Activated CD4-positive, alpha-beta T cell treated with anti-CD3 and anti-CD28 coated beads, Interleukin-2, amount 10 ng/mL, durations not matched to agents 24 days and 14 days (primary cell): ENCODE data around the gene DDOST. TPM values are rescaled to one million over a fixed set of nuclear protein-coding genes. Genes with fewer than 3 reads are reported as not detected.

Experiments
- DNase-seq: peaks from one replicate; pipeline ENCODE4 v3.0.0; 2022
- H3K27ac Mint-ChIP-seq: one replicate; pipeline ENCODE4 v1.8.0; 2022; ENCODE audit warnings: mild to moderate bottlenecking, mixed read lengths
- H3K27me3 Mint-ChIP-seq: one replicate; pipeline ENCODE4 v1.8.0; 2022; ENCODE audit warnings: mixed read lengths
- H3K36me3 Mint-ChIP-seq: one replicate; pipeline ENCODE4 v1.8.0; 2022; ENCODE audit warnings: low read depth, mild to moderate bottlenecking, mixed read lengths
- H3K4me1 Mint-ChIP-seq: one replicate; pipeline ENCODE4 v1.8.0; 2021; ENCODE audit warnings: mixed read lengths
- H3K4me3 Mint-ChIP-seq: one replicate; pipeline ENCODE4 v1.8.0; 2022; ENCODE audit warnings: mild to moderate bottlenecking, moderate library complexity, mixed read lengths
- H3K9me3 Mint-ChIP-seq: one replicate; pipeline ENCODE4 v1.8.0; 2021; ENCODE audit warnings: mixed read lengths
- intact Hi-C: fragments of 100-400 bp; cut with micrococcal nuclease; formaldehyde crosslinking; loops from one replicate; pipeline ENCODE4 v1.15.1; 2023
- total RNA-seq: library from RNA; stranded (reverse); gene quantifications from 2 replicates; pipeline ENCODE4 v1.2.3, GENCODE V29; 2022

DDOST gene
- total RNA-seq, 1 donor from 2014 or later: 177 TPM

- H3K9me3 Mint-ChIP-seq: no peaks in the 10 kb centered on the region
- H3K36me3 Mint-ChIP-seq: peaks cover 36% of the 10 kb centered on the region
- no peak for DNase-seq
- peak overlapping the region; percentile 99 for H3K4me3 Mint-ChIP-seq
- peak overlapping the region; percentile 98 for H3K27ac Mint-ChIP-seq
- H3K4me1 Mint-ChIP-seq: peaks cover 39% of the 10 kb centered on the region
- intact Hi-C loops: loop anchor here (1.0 to 2.0 kb wide), 2 partner anchors 27 to 72 kb away; partner anchors contain the start of gene SH2D5
- no peaks in the 10 kb centered on the region for H3K27me3 Mint-ChIP-seq
Measured at GRCh38 chr1:20660847-20661206, 342 bp downstream of the DDOST start.

DNA sequence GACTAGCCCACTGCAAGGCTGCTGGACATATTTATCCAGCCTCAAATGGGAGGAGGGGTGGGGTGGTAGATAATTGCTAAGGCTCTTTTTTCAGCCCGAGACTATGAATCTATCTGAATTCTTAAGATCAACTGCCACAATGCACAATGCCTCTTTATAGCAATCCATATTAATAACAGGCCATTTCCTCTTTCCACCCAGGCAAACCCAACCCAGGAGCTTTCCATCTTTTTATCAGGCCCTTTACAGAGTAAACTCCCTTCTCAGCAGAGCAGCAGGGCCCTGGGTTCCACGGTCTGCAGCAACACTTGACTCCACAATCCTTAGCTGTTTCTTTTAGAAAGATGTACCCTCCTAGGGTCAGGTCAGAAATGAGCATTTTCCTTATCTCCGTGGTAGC lies 806 bp downstream of the DDOST start:
- Mint-ChIP-seq H3K36me3 (peaks cover 40% of the 10 kb centered on the region), H3K4me1 (peaks cover 39% of the 10 kb centered on the region)

DNA sequence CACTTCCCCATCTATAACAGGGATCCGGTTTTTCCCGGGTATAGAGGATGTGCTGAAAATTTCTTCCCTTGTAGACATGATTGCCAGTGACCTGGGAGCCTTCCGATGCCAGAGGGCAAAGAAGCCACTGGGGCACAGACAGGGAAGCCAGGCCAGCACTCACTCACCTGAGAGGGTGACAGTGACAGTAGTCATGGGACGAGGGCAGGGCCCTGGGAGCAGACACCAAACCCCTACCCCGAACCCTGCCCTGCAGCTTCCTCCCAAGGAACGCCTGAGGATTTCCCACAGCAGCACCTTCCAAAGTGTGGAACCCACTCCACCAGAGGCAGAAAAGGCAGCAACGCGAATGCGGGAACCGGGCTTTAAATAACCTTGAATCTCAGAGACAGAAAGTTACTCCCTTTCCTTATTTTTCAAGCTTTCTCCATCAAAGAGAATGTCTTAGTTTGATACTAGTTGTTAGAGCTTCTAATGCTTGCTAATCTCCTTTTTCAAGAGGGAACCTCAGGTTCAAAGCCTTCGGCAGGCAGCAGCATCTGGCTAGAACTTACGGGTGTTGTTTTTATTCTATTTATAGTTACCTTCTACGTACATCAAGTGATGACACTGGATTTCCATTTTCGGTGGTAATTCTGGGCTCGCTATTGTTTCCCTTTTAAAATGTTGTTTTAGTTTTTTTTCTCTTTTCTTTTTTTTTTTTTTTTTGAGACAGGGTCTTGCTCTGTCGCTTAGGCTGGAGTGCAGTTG lies 2.8 kb downstream of the DDOST start:
- DNase-seq: no peak
- Mint-ChIP-seq H3K27me3 (no peaks in the 10 kb centered on the region), H3K4me3 (peak overlapping the region; percentile 99), H3K27ac (no peak overlapping the region), H3K36me3 (peaks cover 56% of the 10 kb centered on the region), H3K9me3 (no peaks in the 10 kb centered on the region), H3K4me1 (peaks cover 39% of the 10 kb centered on the region)
- intact Hi-C loops: no loop called here

More for the DNA sequence above, 806 bp downstream of the DDOST start:
- no peaks in the 10 kb centered on the region for H3K27me3 Mint-ChIP-seq
- no peaks in the 10 kb centered on the region for H3K9me3 Mint-ChIP-seq
- H3K4me3 Mint-ChIP-seq: peak overlapping the region; percentile 99
- intact Hi-C loops: loop anchor here (2.0 kb wide), 1 partner anchor 72 kb away; the partner anchor contains the start of gene SH2D5
- H3K27ac Mint-ChIP-seq: peak overlapping the region; percentile 98
- DNase-seq: no peak

DNA sequence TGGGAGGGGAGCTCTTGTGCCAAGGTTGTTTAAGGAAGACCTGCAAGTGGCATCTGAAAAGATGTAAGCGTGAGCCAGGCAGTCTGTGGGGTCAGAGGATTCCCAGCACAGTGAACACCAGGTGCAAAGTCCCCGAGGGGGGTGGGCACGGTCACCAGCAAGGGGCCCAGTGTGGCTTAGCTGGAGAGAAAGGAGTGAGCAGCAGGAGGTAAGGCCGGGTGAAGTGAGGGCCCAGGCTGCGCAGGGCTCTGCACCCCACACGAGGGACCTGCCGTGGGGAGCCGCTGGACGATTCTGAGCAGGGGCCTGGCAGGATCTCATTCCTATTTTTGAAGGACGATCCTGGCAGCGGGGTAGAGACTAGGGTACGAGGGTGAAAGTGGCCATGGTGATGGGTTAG lies 4.1 kb downstream of the DDOST start:
- Mint-ChIP-seq H3K9me3 (no peaks in the 10 kb centered on the region), H3K27me3 (no peaks in the 10 kb centered on the region), H3K4me1 (peaks cover 32% of the 10 kb centered on the region), H3K36me3 (peaks cover 67% of the 10 kb centered on the region), H3K27ac (no peak overlapping the region), H3K4me3 (no peak overlapping the region)
- no peak for DNase-seq
- intact Hi-C loops: no loop called here

GRCh38 chr1:20654104-20654690 lies 7.0 kb downstream of the DDOST start:
- no peak overlapping the region for H3K4me3 Mint-ChIP-seq
- DNase-seq: no peak
- H3K4me1 Mint-ChIP-seq: peaks cover 12% of the 10 kb centered on the region
- H3K27ac Mint-ChIP-seq: no peak overlapping the region
- intact Hi-C loops: no loop called here
- H3K36me3 Mint-ChIP-seq: peaks cover 73% of the 10 kb centered on the region
- H3K9me3 Mint-ChIP-seq: no peaks in the 10 kb centered on the region
- no peaks in the 10 kb centered on the region for H3K27me3 Mint-ChIP-seq

DNA sequence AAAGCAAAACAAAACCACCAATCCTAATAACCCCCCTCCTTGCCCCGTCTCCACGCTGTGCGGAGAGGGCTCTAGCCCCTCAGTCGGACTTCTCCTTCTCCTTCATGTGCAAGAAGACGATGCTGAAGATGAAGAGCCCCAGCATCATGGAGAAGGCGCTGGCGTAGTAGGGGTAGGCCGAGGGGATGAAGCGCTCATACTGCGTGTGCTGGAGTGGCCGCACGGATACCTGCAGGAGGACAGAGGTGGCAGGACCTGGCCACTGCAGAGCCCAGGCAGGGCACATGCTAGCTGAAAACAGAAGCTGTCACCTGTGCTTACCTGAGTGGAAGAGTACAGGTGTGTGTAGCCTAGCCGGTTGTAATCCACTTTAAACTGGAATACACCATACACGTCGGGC lies 8.9 kb downstream of the DDOST start:
- H3K4me3 Mint-ChIP-seq: no peak overlapping the region
- H3K36me3 Mint-ChIP-seq: peaks cover 70% of the 10 kb centered on the region
- intact Hi-C loops: no loop called here
- no peak overlapping the region for H3K27ac Mint-ChIP-seq
- H3K4me1 Mint-ChIP-seq: peaks cover 5% of the 10 kb centered on the region
- no peaks in the 10 kb centered on the region for H3K27me3 Mint-ChIP-seq
- DNase-seq: no peak
- H3K9me3 Mint-ChIP-seq: no peaks in the 10 kb centered on the region

DNA sequence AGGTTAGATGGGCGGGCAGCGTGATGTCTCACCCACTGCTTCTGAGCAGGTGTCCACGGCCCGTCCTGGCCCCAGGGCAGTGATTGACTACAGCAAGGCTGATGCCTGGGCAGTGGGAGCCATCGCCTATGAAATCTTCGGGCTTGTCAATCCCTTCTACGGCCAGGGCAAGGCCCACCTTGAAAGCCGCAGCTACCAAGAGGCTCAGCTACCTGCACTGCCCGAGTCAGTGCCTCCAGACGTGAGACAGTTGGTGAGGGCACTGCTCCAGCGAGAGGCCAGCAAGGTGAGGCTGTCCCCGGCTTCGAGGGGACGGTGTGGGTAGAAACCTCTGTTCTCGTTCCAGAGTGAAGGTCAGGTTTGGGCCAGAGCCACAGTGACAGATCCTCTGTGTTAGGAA lies 12.2 kb downstream of the DDOST start:
- H3K4me3 Mint-ChIP-seq: no peak overlapping the region
- peaks cover 43% of the 10 kb centered on the region for H3K36me3 Mint-ChIP-seq
- DNase-seq: no peak
- intact Hi-C loops: no loop called here
- no peaks in the 10 kb centered on the region for H3K27me3 Mint-ChIP-seq
- no peak overlapping the region for H3K27ac Mint-ChIP-seq
- no peaks in the 10 kb centered on the region for H3K9me3 Mint-ChIP-seq
- no peaks in the 10 kb centered on the region for H3K4me1 Mint-ChIP-seq

GRCh38 chr1:20648438-20648837 lies 12.7 kb downstream of the DDOST start:
- intact Hi-C loops: no loop called here
- peaks cover 38% of the 10 kb centered on the region for H3K36me3 Mint-ChIP-seq
- H3K9me3 Mint-ChIP-seq: no peaks in the 10 kb centered on the region
- H3K27me3 Mint-ChIP-seq: no peaks in the 10 kb centered on the region
- H3K27ac Mint-ChIP-seq: no peak overlapping the region
- no peaks in the 10 kb centered on the region for H3K4me1 Mint-ChIP-seq
- no peak for DNase-seq
- H3K4me3 Mint-ChIP-seq: no peak overlapping the region

DNA sequence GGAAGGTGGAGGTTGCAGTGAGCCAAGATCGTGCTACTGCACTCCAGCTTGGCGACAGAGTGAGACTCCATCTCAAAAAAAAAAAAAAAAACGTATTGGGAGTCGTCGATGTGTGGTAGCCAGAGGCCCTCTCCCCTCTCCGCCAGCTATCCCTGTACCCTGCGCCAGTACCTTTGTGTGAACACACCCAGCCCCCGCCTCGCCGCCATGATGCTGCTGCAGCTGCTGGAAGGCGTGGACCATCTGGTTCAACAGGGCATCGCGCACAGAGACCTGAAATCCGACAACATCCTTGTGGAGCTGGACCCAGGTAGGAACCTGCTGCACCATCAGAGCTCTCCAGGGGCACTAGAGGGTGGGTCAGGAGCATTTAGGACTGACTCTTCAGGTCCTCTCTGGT lies 15.8 kb downstream of the DDOST start:
- H3K9me3 Mint-ChIP-seq: no peaks in the 10 kb centered on the region
- H3K27me3 Mint-ChIP-seq: no peaks in the 10 kb centered on the region
- H3K4me3 Mint-ChIP-seq: no peak overlapping the region
- intact Hi-C loops: no loop called here
- H3K4me1 Mint-ChIP-seq: no peaks in the 10 kb centered on the region
- H3K36me3 Mint-ChIP-seq: peaks cover 14% of the 10 kb centered on the region
- no peak overlapping the region for H3K27ac Mint-ChIP-seq
- no peak for DNase-seq

GRCh38 chr1:20644416-20644815 lies 16.8 kb downstream of the DDOST start:
- intact Hi-C loops: no loop called here
- Mint-ChIP-seq H3K4me1 (no peaks in the 10 kb centered on the region), H3K9me3 (no peaks in the 10 kb centered on the region), H3K4me3 (no peak overlapping the region), H3K36me3 (peaks cover 7% of the 10 kb centered on the region), H3K27me3 (no peaks in the 10 kb centered on the region), H3K27ac (no peak overlapping the region)
- DNase-seq: no peak

DNA sequence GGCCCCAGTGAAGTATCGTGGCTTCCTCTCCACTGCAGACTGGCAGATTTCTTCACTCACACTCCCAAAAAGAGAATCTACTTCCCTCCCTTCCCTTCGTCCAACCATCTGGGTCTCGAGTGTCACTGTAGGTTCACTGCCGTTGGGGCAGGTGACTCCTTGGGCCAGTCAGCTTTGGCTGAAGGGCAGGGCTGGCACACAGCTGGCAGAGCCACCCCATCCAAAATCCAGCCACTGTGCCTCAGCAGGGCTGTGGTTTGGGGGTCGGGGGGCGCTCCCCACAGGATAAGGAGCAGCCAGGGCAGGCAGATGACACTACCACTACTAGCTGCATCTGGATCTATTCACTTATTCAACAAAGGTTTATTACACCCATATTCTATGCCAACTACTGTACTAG lies 18.1 kb downstream of the DDOST start:
- no peak overlapping the region for H3K27ac Mint-ChIP-seq
- H3K4me3 Mint-ChIP-seq: no peak overlapping the region
- peaks cover 1% of the 10 kb centered on the region for H3K36me3 Mint-ChIP-seq
- intact Hi-C loops: no loop called here
- H3K4me1 Mint-ChIP-seq: no peaks in the 10 kb centered on the region
- DNase-seq: no peak
- H3K27me3 Mint-ChIP-seq: no peaks in the 10 kb centered on the region
- no peaks in the 10 kb centered on the region for H3K9me3 Mint-ChIP-seq

- no peak for DNase-seq
- Mint-ChIP-seq H3K27me3 (no peaks in the 10 kb centered on the region), H3K4me3 (no peak overlapping the region), H3K4me1 (no peaks in the 10 kb centered on the region), H3K36me3 (peaks cover 1% of the 10 kb centered on the region), H3K9me3 (no peaks in the 10 kb centered on the region), H3K27ac (no peak overlapping the region)
- intact Hi-C loops: no loop called here
Measured at GRCh38 chr1:20641975-20642374, 19.2 kb downstream of the DDOST start.

GRCh38 chr1:20640183-20640597 lies 21.0 kb downstream of the DDOST start:
- no peak overlapping the region for H3K27ac Mint-ChIP-seq
- H3K4me3 Mint-ChIP-seq: no peak overlapping the region
- no peaks in the 10 kb centered on the region for H3K27me3 Mint-ChIP-seq
- H3K4me1 Mint-ChIP-seq: no peaks in the 10 kb centered on the region
- H3K36me3 Mint-ChIP-seq: peaks cover 1% of the 10 kb centered on the region
- peak; percentile 89 for DNase-seq
- H3K9me3 Mint-ChIP-seq: no peaks in the 10 kb centered on the region
- intact Hi-C loops: loop anchor here (1.0 kb wide), 2 partner anchors 65 to 118 kb away; no protein-coding TSS in a partner anchor

DNA sequence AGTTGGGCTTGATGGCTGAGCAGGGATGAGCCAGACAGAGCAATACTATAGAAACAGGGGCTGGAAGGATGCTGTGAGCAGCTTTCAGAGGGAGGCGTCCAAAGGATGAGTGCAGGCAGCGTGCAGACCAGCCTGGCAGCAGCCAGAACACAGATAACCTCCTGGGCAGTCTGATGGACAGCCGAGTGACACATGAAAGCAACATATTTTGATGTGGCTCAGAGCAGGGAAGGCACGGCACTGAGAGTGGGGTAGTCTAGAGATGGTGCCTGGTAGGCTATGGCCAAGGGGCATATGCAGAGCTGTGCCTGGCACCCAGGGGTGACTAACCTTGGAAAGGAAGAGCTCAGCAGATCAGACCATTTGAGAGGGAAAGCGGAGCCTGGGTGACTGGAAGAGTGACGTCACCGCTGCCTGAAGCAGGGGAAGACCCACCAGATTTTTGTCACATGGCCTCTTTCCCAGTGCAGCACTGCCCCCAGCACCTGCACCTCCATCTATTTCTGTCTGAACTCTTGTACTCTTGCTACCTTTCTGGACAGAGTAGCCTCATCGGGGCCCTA lies 24.3 kb downstream of the DDOST start:
- no peak for DNase-seq
- H3K4me3 Mint-ChIP-seq: no peak overlapping the region
- H3K36me3 Mint-ChIP-seq: peaks cover 1% of the 10 kb centered on the region
- no peaks in the 10 kb centered on the region for H3K27me3 Mint-ChIP-seq
- H3K9me3 Mint-ChIP-seq: no peaks in the 10 kb centered on the region
- no peak overlapping the region for H3K27ac Mint-ChIP-seq
- intact Hi-C loops: no loop called here
- H3K4me1 Mint-ChIP-seq: peaks cover 7% of the 10 kb centered on the region
